ENCODE measurements around the gene PRDM15.
"Not testable (repeated sequence)": the region's sequence is repeated elsewhere in the genome, so short reads cannot be mapped to it uniquely, and the experiment has no call there.

PRDM15 gene

DNA sequence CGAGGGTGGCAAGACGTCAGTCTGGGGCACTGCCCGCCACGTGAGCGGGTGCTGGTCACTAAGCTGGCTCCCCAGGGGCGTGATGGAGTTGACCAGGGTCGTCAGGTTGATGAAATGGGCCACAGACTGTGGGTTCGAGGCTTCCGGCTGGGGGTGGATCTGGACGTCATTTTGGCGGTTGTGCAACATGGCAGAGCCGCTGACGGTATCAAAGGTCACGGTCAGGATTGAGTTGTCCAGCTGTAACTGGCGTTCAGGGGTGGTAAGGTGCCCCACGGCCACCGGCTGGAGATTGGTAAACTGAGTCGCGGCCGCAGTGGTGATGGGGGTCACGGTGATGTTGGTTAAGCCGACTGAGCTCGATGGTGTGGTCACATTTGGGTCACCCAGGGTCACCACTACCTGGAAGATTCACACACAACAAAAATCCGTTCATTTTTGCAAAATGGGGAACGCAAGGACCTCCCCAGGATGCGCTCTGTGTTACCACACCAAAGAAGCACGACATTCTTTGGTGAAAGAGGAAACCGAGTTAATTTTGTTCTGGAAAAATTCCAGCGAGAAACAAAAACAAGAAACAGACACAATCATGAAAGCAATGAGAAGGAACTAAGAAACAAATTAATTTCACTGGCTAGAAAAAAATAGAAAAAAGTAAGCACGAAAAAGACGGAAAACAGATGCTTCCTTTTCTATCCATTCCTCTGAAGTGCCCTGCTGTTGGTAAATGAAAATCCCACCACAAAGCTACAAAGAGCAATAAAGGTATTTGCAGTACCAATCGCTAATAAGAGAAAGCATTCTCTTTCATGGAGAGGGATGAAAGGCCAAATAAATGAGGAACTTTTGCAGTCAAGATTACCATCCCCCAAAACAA lies 77.6 kb downstream of the PRDM15 start:
- DNase-seq: no peak

DNA sequence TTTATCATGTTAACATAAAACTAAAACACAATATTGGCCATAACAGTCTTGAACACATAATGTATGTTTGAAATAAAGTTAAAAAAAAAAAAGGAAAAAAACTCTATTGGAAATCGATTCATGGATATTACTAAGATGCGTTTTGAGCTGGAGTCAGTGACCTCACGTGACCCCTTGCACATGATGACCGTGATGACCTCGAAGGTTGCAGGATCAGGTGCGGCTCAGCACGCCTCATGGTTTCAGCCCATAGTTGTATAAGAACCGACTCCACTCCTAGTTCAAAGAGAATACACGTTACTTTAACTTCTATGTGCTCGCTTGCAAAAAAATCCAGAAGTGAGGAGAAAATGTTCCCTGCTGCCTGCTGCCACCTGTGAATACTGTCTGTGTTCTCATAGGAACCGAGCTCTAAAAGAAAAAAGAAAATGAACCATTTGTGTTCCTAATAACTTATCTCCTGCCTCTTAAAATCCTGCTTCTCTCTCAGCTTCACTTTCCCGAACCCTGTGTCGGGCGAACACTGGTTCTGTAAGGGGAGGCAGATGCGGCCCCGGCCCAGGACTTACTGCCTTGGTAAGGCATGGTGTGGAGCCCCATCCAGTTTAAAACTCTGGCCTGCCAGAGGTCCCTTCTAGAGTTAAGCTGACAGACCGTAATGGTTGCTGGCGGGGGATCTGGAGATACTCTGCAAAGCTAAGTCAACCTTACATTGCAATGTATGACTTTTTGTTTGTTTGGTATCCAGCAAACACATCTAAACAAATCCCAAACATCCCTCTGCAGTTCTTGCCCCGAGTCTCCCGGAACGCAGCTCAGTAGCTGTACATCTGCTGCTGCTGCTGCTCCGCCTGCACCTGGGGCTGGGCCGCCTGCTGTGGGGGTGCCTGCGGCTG lies 78.5 kb downstream of the PRDM15 start:
- no peak for DNase-seq

DNA sequence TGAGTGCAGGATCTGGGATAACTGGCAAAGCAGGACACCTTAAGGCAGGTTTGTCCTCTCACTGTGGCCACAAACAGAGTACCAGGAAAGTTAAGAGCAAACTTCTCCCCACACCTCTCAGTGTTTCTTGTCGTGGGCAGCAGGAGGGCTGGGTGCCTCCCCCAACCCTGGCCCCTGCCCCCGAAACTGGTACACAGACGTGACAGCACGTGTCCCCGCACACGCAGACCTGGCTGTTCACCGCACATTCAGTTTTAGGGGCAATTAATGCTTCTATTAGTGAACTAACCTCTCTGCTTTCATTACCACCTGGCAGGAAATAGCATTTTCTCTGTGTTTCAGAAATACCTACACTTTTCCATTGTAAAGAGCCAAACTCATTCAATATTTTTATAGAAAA lies 79.4 kb downstream of the PRDM15 start:
- DNase-seq: no peak

DNA sequence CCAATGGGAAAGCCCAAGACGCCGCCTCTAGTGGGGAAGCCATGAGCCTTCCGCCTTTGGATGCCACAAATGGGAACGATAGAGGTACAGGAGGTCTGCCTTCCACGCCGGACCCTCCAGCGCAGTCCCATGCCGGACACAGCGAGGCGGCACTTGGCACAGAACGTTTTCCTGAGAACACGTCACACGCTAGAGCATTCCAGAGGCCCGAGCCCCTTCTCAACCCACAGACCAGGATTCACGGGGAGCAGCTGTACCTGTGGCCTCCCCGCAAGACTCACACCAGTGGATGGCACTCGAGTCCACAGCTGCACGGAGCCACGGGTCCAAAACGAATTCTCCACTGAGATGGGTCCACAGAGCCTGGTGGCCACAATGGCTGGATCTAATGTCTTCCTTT lies 80.8 kb downstream of the PRDM15 start:
- DNase-seq: no peak

DNA sequence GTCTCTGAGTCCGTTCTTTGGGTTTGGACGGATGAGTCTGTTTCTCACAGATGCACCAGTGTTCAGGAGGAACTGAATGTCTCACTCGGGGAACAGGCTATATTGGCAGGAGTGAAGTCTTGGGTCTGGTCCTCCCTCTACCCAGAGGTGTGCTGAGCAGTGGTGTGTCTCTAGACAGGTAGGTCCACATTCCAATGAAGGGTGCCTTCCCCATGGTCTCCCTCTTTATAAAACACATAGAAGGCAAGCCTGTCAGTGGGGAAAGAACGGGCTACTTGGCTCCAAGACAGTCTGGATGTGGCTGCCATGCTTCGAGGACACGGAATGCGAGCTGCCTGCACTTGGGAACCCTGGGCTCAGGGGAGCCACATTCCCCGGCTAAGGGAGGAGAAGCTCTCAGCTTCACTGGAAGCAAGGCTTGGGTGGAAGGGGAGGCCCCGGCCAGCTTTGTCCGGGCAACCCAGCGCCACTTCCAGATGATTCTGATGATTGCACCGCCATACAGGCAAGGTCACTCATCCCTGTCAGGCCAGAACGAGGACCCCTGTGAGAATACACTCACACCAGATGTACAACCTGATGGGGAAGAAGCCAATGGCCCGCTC lies 82.6 kb downstream of the PRDM15 start:
- no peak for DNase-seq

DNA sequence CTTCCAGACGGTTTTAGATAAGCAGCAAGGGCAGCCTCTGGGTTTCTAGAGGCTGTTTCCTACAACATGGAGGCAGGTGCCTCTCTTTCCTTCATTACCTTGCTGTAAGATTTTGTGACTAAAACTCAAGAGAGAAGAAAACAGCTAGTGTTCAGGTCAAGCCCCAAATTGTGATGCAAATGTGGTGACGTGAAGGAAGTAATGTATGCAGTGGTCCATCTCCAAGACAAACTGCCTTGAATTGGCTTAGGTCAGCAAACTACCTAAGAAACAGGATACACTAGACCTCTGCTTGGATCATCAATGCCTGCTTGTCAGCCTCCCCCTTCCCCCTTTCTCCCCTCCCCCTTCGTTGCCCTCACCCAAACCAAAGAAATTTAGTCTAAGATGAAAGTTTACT lies 83.4 kb downstream of the PRDM15 start:
- DNase-seq: no peak

DNA sequence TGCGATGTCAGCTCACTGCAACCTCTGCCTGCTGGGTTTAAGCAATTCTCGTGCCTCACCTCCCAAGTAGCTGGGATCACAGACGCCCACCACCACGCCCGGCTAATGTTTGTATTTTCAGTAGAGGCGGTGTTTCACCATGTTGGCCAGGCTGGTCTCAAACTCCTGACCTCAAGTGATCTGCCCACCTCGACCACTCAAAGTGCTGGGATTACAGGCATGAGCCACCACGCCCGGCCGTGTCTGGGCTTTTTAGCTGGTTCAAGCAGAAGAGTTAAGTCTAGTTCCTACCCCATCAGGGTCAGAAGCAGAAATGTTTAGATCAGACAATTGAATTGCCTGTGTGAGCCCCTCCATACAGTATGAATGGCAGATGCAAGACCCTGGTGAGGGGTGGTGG lies 84.5 kb downstream of the PRDM15 start:
- no peak for DNase-seq

DNA sequence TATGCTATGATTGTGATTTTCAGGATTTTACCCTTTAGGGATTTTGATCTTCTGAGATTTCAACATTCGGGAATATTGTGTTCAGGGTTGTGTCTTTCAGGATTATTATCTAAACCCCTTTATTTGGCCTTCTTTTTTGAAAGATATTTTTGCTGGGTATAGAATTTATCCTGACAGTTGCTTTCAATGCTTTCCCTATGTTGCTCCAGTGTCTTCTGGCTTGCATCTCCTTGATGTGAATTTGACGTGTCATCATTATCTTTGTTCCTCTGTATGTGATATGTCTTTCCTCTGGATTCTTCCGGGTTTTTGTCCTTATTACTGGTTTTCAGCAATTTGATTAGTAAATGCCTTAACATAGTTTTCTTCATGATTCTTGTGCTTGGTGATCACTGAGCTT lies 86.4 kb downstream of the PRDM15 start:
- DNase-seq: no peak

DNA sequence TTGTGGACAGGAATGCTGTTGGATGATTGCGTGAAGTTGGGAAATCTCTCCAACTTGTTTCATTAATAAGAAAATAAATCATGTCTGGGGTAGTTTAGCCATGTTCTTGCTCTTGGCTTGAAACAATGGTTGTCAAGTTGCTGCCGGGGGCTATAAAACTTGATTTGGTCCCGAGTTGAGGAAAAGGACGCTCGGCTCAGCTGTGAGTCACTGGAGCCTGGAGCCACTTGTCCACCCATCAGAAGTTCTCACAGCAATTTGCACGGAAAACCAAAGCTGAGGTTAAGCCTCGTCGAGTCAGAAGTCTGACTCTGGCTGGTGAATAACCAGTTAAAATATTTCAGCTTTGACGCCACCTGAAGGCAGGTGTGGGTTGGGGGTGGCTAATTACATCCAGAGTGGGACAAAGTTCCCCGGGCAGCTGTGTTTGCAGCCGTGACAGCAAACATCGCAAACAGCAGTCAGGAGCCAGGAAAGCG lies 92.6 kb downstream of the PRDM15 start:
- DNase-seq: no peak

DNA sequence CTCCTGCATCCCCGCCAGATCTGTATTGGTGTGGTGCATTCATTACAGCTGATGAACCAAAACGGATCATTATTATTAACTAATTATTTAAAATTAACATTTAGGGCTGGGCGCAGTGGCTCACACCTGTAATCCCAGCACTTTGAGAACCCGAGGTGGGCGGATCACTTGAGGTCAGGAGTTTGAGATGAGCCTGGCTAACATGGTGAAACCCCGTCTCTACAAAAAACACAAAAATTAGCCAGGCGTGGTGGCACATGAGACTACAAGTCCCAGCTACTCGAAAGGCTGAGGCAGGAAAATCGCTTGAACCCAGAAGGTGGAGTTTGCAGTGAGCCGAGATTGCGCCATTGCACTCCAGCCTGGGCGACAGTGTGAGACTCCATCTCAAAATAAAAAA lies 93.9 kb downstream of the PRDM15 start:
- DNase-seq: not testable (repeated sequence)

DNA sequence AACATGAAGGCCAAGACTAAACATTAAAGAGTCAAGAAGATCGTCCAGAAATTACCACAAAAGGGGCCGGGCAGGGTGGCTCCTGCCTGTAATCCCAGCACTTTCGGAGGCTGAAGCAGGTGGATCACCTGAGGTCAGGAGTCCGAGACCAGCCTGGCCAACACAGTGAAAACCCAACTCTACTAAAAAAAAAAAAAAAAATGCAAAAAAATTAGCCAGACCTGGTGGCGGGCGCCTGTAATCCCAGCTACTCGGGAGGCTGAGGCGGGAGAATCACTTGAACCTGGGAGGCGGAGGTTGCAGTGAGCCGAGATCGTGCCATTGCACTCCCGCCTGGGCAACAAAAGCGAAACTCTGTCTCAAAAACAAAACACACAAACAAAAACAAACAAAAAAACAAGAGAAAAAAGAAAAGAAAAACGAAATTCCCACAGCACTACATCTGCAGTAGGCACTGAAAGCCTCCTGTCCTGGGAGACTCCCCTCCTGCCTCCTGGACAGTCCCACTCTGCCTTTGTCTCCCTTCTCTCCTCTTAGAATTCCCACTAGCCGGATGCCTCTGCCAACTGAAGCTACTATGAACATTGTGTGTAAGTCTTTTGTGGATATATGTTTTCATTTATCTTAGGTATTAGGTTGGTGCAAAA lies 94.6 kb downstream of the PRDM15 start:
- no peak for DNase-seq

DNA sequence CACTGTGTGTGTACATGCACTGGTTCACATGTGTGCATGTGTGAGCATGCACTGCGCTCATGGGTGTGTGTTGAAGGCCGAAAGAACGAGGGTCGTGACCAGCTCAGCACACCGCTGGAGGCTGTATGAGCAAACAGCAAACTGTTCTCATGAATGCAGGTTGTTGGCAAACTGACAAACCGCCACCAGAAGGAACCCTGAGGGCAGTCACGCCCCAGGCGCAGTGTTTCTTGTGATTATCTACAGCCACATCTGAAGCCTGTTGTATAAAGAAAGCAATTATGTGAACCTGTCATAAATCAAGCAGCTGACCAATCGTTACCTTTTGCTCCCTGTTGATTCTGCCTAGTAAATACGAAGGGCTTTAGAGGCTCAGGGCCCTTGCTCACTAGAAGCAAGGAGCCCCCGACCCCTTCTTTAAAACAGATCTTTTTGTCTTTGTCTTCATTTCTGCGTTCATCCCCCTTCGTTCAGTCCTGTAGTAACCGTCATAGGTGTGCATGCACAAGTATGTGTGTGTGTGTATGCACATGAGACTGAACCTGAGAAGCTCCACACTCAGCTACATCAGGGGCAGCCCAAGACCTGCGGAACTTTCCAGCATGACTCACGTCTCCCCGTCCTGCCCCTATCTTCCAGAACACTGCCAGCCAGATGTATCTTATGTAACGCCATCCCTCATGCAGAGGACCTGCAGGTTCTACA lies 95.5 kb downstream of the PRDM15 start:
- DNase-seq: peak; percentile 16

DNA sequence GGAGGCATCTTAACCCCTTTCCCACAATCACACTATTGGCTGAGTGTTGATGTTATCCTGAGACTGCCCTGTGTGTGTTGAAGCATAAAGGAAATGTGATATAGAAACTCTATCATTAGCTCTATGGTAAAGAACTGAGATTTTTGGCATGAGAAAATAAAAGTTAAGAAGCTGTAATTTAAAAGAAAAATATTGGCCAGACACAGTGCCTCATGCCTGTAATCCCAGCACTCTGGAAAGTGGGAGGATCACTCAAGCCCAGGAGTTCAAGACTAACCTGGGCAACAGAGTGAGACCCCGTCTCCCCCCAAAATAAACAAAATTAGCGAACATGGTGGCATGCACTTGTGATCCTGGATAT lies 98.1 kb downstream of the PRDM15 start:
- no peak for DNase-seq

DNA sequence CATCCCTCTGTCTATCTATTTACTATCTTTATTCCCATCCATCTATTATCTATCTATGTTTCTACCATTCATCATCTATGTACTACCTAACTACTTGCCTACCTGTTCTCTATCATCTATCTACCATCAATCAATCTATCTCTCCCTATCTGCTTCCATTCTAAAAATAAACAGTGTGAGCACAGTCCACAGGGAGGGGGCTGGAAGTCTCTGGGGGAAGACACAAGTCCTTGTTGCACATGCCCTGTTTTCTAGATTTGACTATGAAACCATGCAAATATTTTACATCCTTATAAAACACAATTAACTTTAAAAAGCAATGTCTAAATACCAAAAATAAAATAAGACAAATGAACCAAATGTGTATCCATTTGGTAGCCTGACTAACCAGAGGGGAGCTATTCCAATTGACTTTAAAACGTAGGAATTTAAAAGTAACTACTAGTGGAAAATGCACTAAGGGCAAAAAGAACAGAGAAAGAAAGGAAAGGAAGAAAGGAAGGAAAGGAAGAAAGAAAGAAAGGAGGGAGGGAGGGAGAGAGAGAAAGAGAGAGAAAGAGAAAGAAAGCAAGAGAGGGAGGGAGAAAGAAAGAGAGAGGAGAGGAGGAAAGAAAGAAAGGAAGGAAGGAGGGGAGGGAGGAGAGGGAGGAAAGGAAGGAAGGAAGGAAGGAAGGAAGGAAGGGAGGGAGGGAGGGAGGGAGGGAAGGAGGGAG lies 98.7 kb downstream of the PRDM15 start:
- DNase-seq: no peak

DNA sequence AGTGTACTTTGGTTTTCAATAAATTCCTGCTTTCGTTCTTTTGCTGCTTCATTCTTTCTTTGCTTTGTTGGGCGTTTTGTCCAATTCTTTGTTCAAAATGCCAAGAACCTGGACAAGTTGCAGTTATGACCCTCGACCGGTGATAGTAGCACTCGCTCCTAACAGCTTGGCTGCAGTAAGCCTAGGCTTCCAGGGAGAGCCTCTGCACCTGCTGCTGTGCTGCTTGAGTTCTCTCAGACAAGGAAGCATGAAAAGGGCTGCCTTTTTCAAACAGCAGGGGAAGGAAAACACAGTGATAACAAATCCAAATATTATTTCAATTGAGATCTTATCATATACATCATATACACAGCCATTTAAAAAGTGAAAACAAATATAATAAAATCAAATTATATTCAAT lies 99.5 kb downstream of the PRDM15 start:
- no peak for DNase-seq

DNA sequence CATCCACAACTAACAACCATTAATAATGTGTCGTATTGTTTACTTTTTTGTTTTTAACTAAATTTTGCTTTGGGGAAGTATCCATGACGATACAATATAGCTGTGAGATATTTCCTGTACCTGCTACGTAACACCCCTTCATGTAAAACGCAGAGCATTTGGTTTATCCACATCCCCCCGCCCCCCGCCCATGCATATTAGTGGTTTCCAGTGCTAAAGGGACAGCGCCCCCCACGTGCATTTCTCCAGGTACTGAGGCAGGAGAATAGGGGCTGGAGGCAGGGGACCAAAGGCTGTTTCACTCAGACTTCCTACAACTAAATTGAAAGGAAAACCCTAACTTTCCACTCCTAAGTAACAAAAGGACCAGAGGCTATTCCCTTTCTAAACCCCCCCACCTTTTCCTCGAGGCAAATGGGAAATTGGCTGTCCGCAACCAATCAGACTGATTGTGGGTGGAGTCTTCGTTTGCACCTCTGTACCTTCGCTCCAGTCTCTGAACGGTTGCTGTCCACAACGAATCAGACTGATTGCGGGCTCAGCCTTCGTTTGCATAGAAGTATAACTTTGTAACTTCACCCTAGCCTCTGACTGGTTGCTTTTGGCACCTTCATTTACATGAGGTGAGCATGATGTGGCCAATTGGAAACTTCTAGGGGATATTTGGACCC lies 100.1 kb downstream of the PRDM15 start:
- DNase-seq: no peak

DNA sequence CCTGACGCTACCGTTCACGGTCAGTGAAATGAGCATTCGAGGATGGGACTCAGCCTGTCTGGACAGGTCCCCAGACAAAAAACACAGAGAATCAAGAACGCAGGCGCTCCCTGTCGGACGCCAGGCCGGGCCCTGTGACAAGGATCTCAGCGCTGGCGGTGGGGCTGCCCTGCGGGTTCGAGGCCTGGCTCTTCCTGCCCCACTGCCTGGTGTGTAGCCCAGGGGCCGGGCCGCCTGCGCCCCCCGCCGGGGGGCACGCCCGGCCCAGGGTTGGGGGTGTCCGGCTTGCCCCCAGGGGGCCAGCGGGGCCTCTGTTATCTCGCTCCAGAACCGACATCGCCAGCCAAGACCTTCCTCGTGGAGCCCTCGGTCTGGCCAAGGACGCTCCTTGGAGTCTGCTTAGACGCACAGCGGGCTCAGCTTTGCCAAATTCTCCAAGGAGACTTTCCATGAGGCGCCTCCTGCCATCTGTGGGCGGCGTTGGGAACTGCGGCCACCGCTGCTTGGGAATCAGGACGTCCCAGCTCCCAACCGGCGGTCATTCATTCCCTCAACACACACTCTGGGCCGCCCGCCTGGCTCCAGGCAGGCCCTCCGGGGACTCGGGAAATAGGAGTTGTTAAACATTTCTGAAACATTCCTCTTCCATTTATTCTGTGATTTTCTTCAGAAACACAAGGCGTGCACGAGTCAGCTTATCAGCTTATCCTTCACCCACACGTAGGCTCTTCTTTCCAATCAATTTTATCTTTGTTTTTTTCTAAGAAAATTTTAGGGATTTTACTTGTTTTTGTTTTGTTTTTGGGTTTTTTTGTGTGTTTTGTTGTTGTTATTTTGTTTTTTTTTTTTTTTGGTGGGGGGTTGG lies 101.0 kb downstream of the PRDM15 start:
- no peak for DNase-seq

DNA sequence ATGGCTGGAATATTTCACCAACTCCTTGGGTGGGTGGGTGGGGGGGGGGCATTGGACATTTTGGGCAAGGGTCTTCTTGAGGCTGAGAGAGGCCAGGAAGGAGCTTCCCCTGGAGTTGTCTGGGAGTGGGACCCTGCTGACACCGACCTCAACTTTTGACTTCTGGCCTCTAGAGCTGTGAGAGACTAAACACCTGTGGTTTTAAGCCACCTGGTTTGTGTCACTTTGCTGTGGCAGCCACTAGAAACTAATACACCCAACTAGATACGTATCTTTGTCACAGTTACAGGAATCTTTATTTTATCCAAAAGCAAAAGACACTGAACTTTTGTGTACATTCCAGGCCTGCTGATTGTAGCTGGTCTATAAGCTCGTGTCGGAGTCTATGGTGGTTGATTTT lies 102.4 kb downstream of the PRDM15 start:
- DNase-seq: no peak

DNA sequence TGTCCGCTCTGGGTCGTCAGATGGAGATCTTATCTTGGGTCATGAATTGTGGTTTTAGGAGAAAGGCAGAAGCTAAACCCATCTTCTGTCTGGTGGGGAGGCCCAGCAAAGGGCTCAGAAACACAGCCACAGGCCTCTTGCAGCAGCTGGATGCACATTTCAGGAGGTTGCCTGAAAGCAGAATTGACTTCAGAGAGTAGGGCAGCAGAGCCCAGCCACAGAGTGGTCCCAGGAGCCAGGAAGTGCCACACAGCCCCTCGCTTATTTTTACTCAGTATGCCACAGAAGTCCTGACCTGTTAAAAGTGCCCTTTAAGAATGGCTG lies 104.0 kb downstream of the PRDM15 start:
- DNase-seq: no peak

DNA sequence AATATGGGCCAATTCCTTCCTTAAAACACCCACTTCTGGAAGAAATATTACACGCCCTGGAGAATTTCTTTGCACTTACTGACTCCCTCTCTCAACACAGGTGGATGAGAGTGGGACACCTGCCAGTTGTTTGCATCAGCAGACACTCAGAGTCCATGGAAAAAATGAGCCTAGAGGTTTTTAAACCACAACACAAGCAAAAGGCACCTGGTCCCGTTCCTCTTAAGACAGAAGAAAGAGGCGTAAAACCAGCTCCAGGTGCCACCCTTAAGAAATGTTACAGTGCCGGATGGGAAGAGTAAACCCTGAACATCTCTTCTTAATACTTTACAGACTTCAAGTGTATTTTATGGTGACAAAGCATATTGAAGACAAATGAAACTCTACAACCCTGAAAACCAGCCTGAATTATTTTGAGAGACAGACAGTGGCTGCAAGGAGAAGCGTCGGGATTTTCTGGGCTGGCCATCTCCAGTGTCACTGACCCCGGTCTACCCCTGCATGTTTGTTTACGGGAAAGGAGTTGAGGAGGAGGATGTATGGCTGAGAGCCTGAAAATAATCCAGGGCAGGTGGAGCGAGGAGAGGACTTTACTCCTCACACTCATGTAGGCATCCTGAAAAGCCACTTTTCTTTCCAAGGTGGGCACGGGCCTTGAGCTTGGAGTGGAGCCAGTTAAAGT lies 104.5 kb downstream of the PRDM15 start:
- DNase-seq: no peak

Data from activated gamma-delta T cell treated with Interleukin-2 at 50 U/mL for 16 hours (primary cell).